GM19397 (cell line): ENCODE data around the gene CFAP99.

ENCODE experiments used
- ATAC-seq: cut with Tn5 transposase; IDR thresholded peaks from one replicate; pipeline ENCODE4 v1.9.1; 2021; ENCODE audit warnings: mild to moderate bottlenecking, moderate library complexity; ENCODE audit not compliant: unreplicated experiment

The CFAP99 gene

GRCh38 chr4:2445130-2445529, 26.4 kb downstream of the CFAP99 start:
- ATAC-seq: no peak

GRCh38 chr4:2445571-2445970, 26.8 kb downstream of the CFAP99 start:
- no peak for ATAC-seq

- no peak for ATAC-seq
These were observed 28.2 kb downstream of the CFAP99 start for GRCh38 chr4:2446656-2447564.

GRCh38 chr4:2448589-2448988, 29.8 kb downstream of the CFAP99 start:
- ATAC-seq: no peak

GRCh38 chr4:2449051-2449450, 30.3 kb downstream of the CFAP99 start:
- no peak for ATAC-seq

- ATAC-seq: no peak
These were observed 31.0 kb downstream of the CFAP99 start for GRCh38 chr4:2449511-2450392.

- no peak for ATAC-seq
These were observed 31.8 kb downstream of the CFAP99 start for GRCh38 chr4:2450394-2451035.

- ATAC-seq: no peak
These were observed 32.3 kb downstream of the CFAP99 start for GRCh38 chr4:2451036-2451520.

GRCh38 chr4:2451821-2452785, 33.3 kb downstream of the CFAP99 start:
- no peak for ATAC-seq

- ATAC-seq: no peak
These were observed 38.9 kb downstream of the CFAP99 start for GRCh38 chr4:2457481-2458295.

- no peak for ATAC-seq
These were observed 40.1 kb downstream of the CFAP99 start for GRCh38 chr4:2458546-2459491.

GRCh38 chr4:2459589-2460349, 41.0 kb downstream of the CFAP99 start:
- no peak for ATAC-seq

- no peak for ATAC-seq
These were observed 42.6 kb downstream of the CFAP99 start for GRCh38 chr4:2461246-2461960.

GRCh38 chr4:2462218-2462991, 43.6 kb downstream of the CFAP99 start:
- ATAC-seq: peak; percentile 78

GRCh38 chr4:2462992-2463762, 44.4 kb downstream of the CFAP99 start:
- no peak for ATAC-seq
